ENCODE data around the gene CAMK4. TPM values are rescaled to one million over a fixed set of nuclear protein-coding genes. Genes with fewer than 3 reads are reported as not detected.

Gene CAMK4
- total RNA-seq, 1 experiment from 2014 or later: 10.2 TPM

DNA sequence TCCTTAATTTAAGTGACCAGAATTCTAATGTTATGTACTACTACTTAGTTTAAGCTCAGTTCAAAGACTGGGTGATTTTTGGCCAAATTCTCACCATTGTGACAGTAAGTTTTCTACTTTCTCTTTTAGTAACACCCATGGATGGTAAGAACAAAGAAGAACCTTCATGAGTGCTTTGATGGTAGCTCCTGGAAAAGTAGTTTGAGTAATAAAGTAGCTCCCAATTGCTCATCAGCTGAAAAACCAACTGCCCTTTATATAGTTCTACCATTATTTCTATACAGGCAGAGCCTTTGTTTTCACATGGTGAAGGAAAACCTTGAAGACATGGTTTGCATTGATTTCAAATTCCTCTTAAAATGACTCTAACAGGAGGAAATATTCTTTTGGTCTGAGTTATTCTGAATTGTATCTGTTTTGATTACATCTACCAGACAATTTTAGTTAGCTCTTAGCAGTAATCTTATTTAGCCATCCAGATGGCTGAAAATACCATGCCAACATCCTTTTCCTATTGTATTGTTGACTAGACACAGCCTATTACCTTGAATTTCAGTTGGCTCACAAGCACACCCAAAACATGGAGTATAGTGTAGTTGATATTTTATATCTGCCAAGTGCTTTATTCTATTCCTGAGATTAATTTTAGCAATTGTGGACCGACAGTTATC, 311.8 kb downstream of the CAMK4 start:
- no peak overlapping the region for H3K27ac ChIP-seq (ENCODE audit: low read depth, low read length)
- no TSS peak for BruUV-seq (replicated peaks)
- no peaks in the 10 kb centered on the region for H3K9me2 ChIP-seq (ENCODE audit: insufficient read depth)
- H3K9me3 ChIP-seq (ENCODE audit: control insufficient read depth in 1 of 2, insufficient read depth in 1 of 2, low read depth in 1 of 2, low read length in 2 of 2): no peaks in the 10 kb centered on the region
- intact Hi-C loops (cut with micrococcal nuclease): no loop called here
- H3K4me2 ChIP-seq (ENCODE audit: low read length): no peak overlapping the region
- no peak for DNase-seq (ENCODE audit: low read depth, low spot score)
- ChIA-PET CTCF (no interaction called here), RAD21 (ENCODE audit: low non-redundant PET in 1 of 2, low total read pairs in 2 of 2, uncharacterized antibody in 2 of 2, unreplicated experiment in 2 of 2) (no interaction called here), POLR2A (no interaction called here)
- H3K4me1 ChIP-seq (ENCODE audit: control insufficient read depth in 1 of 2, insufficient read depth in 2 of 2, low read length in 2 of 2): peaks cover 0 to 4% of the 10 kb centered on the region in 2 experiments; a peak in 1 of 4 replicates
- H3K9ac ChIP-seq (ENCODE audit: low read length): no peak overlapping the region
- no peak for TF ChIP-seq JUND (IDR thresholded peaks at IDR 0.05)
- no peak for TF ChIP-seq MAX (IDR thresholded peaks at IDR 0.05)
- TF ChIP-seq, protein P1, sequence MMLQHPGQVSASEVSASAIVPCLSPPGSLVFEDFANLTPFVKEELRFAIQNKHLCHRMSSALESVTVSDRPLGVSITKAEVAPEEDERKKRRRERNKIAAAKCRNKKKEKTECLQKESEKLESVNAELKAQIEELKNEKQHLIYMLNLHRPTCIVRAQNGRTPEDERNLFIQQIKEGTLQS (IDR thresholded peaks at IDR 0.05): no peak
- TF ChIP-seq TCF7L2 (IDR thresholded peaks at IDR 0.05; ENCODE audit: borderline replicate concordance, extremely low read depth, insufficient read depth, insufficient read length): no peak
- no peak for TF ChIP-seq CEBPB (IDR thresholded peaks at IDR 0.05; ENCODE audit: low read depth)
- no peak for TF ChIP-seq EGR1 (IDR thresholded peaks at IDR 0.05; ENCODE audit: low read depth)
- TF ChIP-seq SIN3A (IDR thresholded peaks at IDR 0.05; ENCODE audit: low read depth): no peak
- TF ChIP-seq, protein P2, sequence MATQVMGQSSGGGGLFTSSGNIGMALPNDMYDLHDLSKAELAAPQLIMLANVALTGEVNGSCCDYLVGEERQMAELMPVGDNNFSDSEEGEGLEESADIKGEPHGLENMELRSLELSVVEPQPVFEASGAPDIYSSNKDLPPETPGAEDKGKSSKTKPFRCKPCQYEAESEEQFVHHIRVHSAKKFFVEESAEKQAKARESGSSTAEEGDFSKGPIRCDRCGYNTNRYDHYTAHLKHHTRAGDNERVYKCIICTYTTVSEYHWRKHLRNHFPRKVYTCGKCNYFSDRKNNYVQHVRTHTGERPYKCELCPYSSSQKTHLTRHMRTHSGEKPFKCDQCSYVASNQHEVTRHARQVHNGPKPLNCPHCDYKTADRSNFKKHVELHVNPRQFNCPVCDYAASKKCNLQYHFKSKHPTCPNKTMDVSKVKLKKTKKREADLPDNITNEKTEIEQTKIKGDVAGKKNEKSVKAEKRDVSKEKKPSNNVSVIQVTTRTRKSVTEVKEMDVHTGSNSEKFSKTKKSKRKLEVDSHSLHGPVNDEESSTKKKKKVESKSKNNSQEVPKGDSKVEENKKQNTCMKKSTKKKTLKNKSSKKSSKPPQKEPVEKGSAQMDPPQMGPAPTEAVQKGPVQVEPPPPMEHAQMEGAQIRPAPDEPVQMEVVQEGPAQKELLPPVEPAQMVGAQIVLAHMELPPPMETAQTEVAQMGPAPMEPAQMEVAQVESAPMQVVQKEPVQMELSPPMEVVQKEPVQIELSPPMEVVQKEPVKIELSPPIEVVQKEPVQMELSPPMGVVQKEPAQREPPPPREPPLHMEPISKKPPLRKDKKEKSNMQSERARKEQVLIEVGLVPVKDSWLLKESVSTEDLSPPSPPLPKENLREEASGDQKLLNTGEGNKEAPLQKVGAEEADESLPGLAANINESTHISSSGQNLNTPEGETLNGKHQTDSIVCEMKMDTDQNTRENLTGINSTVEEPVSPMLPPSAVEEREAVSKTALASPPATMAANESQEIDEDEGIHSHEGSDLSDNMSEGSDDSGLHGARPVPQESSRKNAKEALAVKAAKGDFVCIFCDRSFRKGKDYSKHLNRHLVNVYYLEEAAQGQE (IDR thresholded peaks at IDR 0.05; ENCODE audit: low read depth): no peak
- no peak for TF ChIP-seq EZH2 (IDR thresholded peaks at IDR 0.05)
- TF ChIP-seq FOSL1 (IDR thresholded peaks at IDR 0.05; ENCODE audit: low read depth): no peak
- no peak for TF ChIP-seq CBX3 (IDR thresholded peaks at IDR 0.05; ENCODE audit: low read depth)
- TF ChIP-seq POLR2A (IDR thresholded peaks at IDR 0.05; ENCODE audit: borderline replicate concordance, extremely low read depth, insufficient read depth, insufficient read length): no peak
- no peak for TF ChIP-seq ZNF274 (IDR thresholded peaks at IDR 0.05; ENCODE audit: low read depth, low read length)
- TF ChIP-seq SP1 (IDR thresholded peaks at IDR 0.05; ENCODE audit: low read depth): no peak
- no peak for TF ChIP-seq RAD21 (IDR thresholded peaks at IDR 0.05; ENCODE audit: low read depth)
- no peak for TF ChIP-seq ELF1 (IDR thresholded peaks at IDR 0.05; ENCODE audit: borderline replicate concordance, low read depth)
- no peak for TF ChIP-seq YY1 (IDR thresholded peaks at IDR 0.05; ENCODE audit: extremely low read depth, insufficient replicate concordance, low read depth, low read length)
- TF ChIP-seq POLR2AphosphoS5 (IDR thresholded peaks at IDR 0.05; ENCODE audit: low read depth, low read length): no peak
- no peak for TF ChIP-seq SRF (IDR thresholded peaks at IDR 0.05; ENCODE audit: low read depth)
- no peak for TF ChIP-seq EZH2phosphoT487 (IDR thresholded peaks at IDR 0.05; ENCODE audit: borderline replicate concordance)
- H3K27me3 ChIP-seq (ENCODE audit: insufficient read depth, low read length): no peaks in the 10 kb centered on the region
- no peaks in the 10 kb centered on the region for H3K79me2 ChIP-seq (ENCODE audit: insufficient read depth, low read length)
- no peak overlapping the region for H2AFZ ChIP-seq (ENCODE audit: low read depth, low read length, poor library complexity, severe bottlenecking)
- no peaks in the 10 kb centered on the region for H3K36me3 ChIP-seq (ENCODE audit: control insufficient read depth in 1 of 2, insufficient read depth in 2 of 2, low read length in 2 of 2)
- no peak overlapping the region for H3K4me3 ChIP-seq (replicated peaks in 1 of 2; ENCODE audit: low read depth in 1 of 2, low read length in 2 of 2)
- no peak for ATAC-seq
- H4K20me1 ChIP-seq (ENCODE audit: insufficient read depth): no peaks in the 10 kb centered on the region

Measured in HCT116 (cell line).